PFSK-1 (cell line): ENCODE data around the gene SERPINA5.

Experiments used
- SIN3A ChIP-seq: IDR thresholded peaks from 2 replicates; pipeline ENCODE4 v1.6.1; 2012; ENCODE audit warnings: mild to moderate bottlenecking, low read length, moderate library complexity, borderline replicate concordance; ENCODE audit not compliant: insufficient read depth
- TF ChIP-seq, protein P1 (sequence below), 2 experiments: IDR thresholded peaks; 2 replicates each; pipeline versions ENCODE4 v1.6.1 to v1.8.0; 2011 to 2012; ENCODE audit warnings: low read depth in 2 of 2, low read length in 2 of 2, control low read depth in 1 of 2, inconsistent platforms in 1 of 2, mild to moderate bottlenecking in 1 of 2, moderate library complexity in 1 of 2; ENCODE audit not compliant: insufficient read depth in 1 of 2

DNA sequence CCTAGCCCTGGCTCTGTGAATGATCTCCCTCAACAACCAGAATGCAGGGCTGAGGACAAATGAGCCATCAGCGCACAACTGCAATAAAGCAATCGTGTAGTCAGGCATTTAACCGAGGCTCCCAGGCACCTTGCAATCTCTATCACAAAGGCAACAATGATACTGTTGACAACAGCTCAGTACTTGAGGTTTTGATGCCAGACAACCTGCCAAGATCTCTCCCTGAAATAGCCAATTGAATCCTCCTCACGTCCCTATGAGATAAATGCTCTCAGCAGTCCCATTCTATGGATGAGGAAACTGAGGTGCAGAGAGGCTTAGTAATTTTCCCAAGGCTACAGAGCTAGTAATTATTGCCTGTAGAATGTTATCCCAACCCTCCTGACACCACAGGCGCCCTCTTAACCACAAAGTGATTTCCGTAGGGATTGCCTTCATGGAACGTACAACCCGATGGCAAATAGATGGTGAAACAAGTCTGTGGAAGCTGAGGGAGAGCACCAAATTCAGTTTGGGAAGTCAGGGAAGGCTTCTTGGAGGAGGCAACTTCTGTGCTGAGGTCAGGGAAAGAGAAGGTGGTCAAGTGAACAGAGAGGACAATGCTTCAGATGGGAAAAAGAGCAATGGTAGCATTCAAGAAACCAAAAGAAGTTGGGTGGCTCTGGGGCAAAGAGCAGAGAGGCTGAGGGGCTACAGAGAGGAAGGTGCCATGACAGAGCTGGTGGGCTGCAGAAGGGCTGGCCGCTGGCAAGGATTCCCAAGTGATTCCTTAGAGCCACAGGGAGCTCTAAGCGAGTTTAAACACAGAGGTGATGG is 43.5 kb downstream of the SERPINA5 start:
- TF ChIP-seq, protein P1, sequence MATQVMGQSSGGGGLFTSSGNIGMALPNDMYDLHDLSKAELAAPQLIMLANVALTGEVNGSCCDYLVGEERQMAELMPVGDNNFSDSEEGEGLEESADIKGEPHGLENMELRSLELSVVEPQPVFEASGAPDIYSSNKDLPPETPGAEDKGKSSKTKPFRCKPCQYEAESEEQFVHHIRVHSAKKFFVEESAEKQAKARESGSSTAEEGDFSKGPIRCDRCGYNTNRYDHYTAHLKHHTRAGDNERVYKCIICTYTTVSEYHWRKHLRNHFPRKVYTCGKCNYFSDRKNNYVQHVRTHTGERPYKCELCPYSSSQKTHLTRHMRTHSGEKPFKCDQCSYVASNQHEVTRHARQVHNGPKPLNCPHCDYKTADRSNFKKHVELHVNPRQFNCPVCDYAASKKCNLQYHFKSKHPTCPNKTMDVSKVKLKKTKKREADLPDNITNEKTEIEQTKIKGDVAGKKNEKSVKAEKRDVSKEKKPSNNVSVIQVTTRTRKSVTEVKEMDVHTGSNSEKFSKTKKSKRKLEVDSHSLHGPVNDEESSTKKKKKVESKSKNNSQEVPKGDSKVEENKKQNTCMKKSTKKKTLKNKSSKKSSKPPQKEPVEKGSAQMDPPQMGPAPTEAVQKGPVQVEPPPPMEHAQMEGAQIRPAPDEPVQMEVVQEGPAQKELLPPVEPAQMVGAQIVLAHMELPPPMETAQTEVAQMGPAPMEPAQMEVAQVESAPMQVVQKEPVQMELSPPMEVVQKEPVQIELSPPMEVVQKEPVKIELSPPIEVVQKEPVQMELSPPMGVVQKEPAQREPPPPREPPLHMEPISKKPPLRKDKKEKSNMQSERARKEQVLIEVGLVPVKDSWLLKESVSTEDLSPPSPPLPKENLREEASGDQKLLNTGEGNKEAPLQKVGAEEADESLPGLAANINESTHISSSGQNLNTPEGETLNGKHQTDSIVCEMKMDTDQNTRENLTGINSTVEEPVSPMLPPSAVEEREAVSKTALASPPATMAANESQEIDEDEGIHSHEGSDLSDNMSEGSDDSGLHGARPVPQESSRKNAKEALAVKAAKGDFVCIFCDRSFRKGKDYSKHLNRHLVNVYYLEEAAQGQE (IDR thresholded peaks at IDR 0.05; ENCODE audit: insufficient read depth in 1 of 2, low read depth in 2 of 2, low read length in 2 of 2): no peak
- no peak for TF ChIP-seq SIN3A
